CD4-positive, alpha-beta T cell (primary cell): Measurements from ENCODE around the gene DCAF15. TPM values are rescaled to one million over a fixed set of nuclear protein-coding genes. Genes with fewer than 3 reads are reported as not detected.
A peak's percentile ranks its signal among the peaks of the same experiment; 100 is the strongest.

Experiments
- ATAC-seq: fragments of 200-7000 bp; cut with Tn5 transposase; one replicate; pipeline ENCODE4 v1.10.0; 2022; ENCODE audit warnings: mild to moderate bottlenecking; ENCODE audit not compliant: poor library complexity
- CTCF ChIA-PET: fragments of 350-600 bp; sonication (Branson Sonifier 250); formaldehyde crosslinking; loops from one replicate; lab custom pipeline; 2021; ENCODE audit warnings: antibody characterized with exemption, inconsistent platforms; lab: Charles Lee
- POLR2A ChIA-PET: fragments of 350-600 bp; sonication (Branson Sonifier 250); formaldehyde crosslinking; loops from one replicate; lab custom pipeline; 2021; ENCODE audit warnings: antibody characterized with exemption, inconsistent platforms; lab: Charles Lee
- DNase-seq, 14 experiments: peaks; one replicate each; pipeline ENCODE4 v3.0.0-alpha.2; 2013 to 2020; ENCODE audit warnings: mixed read lengths in 2 of 14
- H3K27ac ChIP-seq, 2 donors: one replicate each; pipeline versions ENCODE4 v1.5.1 to v1.7.0; 2013; ENCODE audit warnings: low read length in 2 of 2, low read depth in 1 of 2, mild to moderate bottlenecking in 1 of 2
- H3K27me3 ChIP-seq, 2 experiments: 1 replicate in 1 of 2; 2 replicates in 1 of 2; pipeline versions ENCODE4 v1.6.1 to v1.7.0; 2013; ENCODE audit warnings: low read length in 2 of 2, control low read depth in 1 of 2, mild to moderate bottlenecking in 1 of 2, moderate library complexity in 1 of 2; ENCODE audit not compliant: insufficient read depth in 2 of 2, control insufficient read depth in 1 of 2
- H3K36me3 ChIP-seq: one replicate; pipeline ENCODE4 v1.6.1; 2013; ENCODE audit warnings: low read length, control low read depth; ENCODE audit not compliant: insufficient read depth
- H3K4me1 ChIP-seq: one replicate; pipeline ENCODE4 v1.6.1; 2013; ENCODE audit warnings: low read length, control low read depth; ENCODE audit not compliant: insufficient read depth
- H3K4me3 ChIP-seq: one replicate; pipeline ENCODE4 v1.5.1; 2013; ENCODE audit warnings: mild to moderate bottlenecking, low read length, moderate library complexity
- H3K9me3 ChIP-seq, 2 experiments: 1 replicate in 1 of 2; 2 replicates in 1 of 2; pipeline versions ENCODE4 v1.6.1 to v1.7.0; 2013; ENCODE audit warnings: low read length in 2 of 2, mild to moderate bottlenecking in 2 of 2, control low read depth in 1 of 2, moderate library complexity in 1 of 2; ENCODE audit not compliant: control insufficient read depth in 1 of 2, insufficient read depth in 1 of 2
- H3K27ac Mint-ChIP-seq: one replicate; pipeline ENCODE4 v1.8.0; 2020; ENCODE audit warnings: mixed read lengths
- H3K27me3 Mint-ChIP-seq: one replicate; pipeline ENCODE4 v1.8.0; 2021; ENCODE audit warnings: mixed read lengths
- H3K36me3 Mint-ChIP-seq: one replicate; pipeline ENCODE4 v1.8.0; 2021; ENCODE audit warnings: low read depth, mixed read lengths
- H3K4me1 Mint-ChIP-seq: one replicate; pipeline ENCODE4 v1.8.0; 2021; ENCODE audit warnings: low read depth, mixed read lengths
- H3K4me3 Mint-ChIP-seq: one replicate; pipeline ENCODE4 v1.8.0; 2020; ENCODE audit warnings: mild to moderate bottlenecking, mixed read lengths
- H3K9me3 Mint-ChIP-seq: one replicate; pipeline ENCODE4 v1.8.0; 2020; ENCODE audit warnings: mixed read lengths
- intact Hi-C, 2 experiments: fragments of 100-400 bp; cut with DNase I in 1 of 2; cut with micrococcal nuclease in 1 of 2; formaldehyde crosslinking; loops; one replicate each; pipeline versions ENCODE4 v1.15.1 to v1.9.0; 2023 to 2025; cut with DNase I, micrococcal nuclease
- total RNA-seq, 174 experiments: library from RNA in 2 of 174; stranded (reverse) in 2 of 174; gene quantifications; one replicate each; pipeline ENCODE4 v1.2.3 and lab custom pipeline; 2021 to 2026
- TF ChIP-seq, protein P1 (sequence below): fragments of 200-600 bp; IDR thresholded peaks from one replicate; pipeline ENCODE4 v1.8.0; 2022; ENCODE audit warnings: antibody characterized with exemption, mild to moderate bottlenecking

The DCAF15 gene
- total RNA-seq, 2 experiments from 2014 or later, result 84.9 to 85.0 TPM

DNA sequence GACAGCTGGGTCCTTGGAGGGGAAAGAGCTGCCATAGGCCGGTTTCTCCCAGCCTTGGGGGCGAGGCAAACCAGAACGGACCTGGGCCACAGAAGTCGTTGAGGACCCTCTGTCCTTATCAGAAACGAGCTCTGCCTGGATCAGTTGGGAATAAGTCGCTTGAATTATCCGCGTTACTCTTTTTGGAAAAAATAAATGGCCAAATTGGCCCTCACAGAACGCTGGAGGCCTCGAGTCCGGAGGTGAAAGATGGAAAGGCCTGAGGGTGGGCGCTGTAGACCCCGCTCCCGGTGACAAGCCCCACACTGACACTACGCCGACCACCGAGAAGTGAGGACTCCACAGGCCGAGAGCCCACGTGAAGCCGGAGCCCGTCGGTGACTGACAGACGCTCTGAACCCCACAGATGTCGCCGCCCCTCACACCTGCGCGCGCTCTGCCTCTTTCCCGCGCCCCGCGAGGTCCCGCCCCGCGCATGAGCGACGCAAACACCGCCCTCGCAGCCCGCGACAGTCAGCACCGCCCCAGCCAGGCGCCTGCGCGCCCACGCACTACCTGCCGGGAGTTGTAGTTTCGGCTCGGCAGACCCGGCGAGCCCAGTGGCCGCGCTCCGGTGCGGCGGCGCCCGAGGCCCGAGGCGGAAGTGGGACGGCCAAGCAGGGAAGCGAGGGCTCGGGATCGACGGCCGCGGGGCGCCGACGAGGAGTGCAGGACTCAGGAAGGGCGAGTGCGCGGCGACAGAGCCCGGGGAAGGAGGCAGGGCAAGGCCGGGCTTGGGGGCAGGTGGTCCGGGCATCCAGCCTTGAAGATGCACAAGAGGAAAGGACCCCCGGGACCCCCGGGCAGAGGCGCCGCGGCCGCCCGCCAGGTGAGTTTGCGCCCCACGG is 46.4 kb upstream of the DCAF15 start, which contains the start of the genes BRME1 and CC2D1A:
BRME1 (minus strand) TSS at position 484 of the 887 bp plus-strand sequence. CDS start 1,225 bp downstream, outside the sequence.
CC2D1A (plus strand) TSS at position 568 of the 887 bp plus-strand sequence; CDS start at position 809, 241 bp downstream.
- Histone ChIP-seq H3K4me3 (peak within 1 kb of the TSS; percentile 77), H3K9me3 (no peaks in the 10 kb centered on the region), H3K4me1 (peaks cover 24% of the 10 kb centered on the region), H3K27me3 (no peaks in the 10 kb centered on the region), H3K27ac (peak within 1 kb of the TSS in 1 of 2 donors; percentile 49), H3K36me3 (peaks cover 5% of the 10 kb centered on the region)
- peaks cover 13% of the 10 kb centered on the region for H3K4me1 Mint-ChIP-seq
- POLR2A ChIA-PET, result interaction anchor here (1.2 to 2.7 kb wide), 2 partner anchors 46 to 126 kb away, joined by 4 to 9 read pairs; partner anchors contain the start of genes DCAF15 and IL27RA
- CTCF ChIA-PET, result no interaction called here
- no peaks in the 10 kb centered on the region for H3K9me3 Mint-ChIP-seq
- H3K27me3 Mint-ChIP-seq, result no peaks in the 10 kb centered on the region
- H3K36me3 Mint-ChIP-seq, result peaks cover 6% of the 10 kb centered on the region
- peak within 1 kb of the TSS; percentile 92 for H3K4me3 Mint-ChIP-seq
- intact Hi-C loops, result loop anchor here in 1 of 2 experiments (1.0 to 5.0 kb wide), 4 partner anchors 25 to 786 kb away; partner anchors contain the start of genes DCAF15, RFX1 and ZNF333
- H3K27ac Mint-ChIP-seq, result peak within 1 kb of the TSS; percentile 66
- DNase-seq (peak; percentile 88 to 96 (median 92)), ATAC-seq (peak; percentile 99)
- TF ChIP-seq, protein P1, sequence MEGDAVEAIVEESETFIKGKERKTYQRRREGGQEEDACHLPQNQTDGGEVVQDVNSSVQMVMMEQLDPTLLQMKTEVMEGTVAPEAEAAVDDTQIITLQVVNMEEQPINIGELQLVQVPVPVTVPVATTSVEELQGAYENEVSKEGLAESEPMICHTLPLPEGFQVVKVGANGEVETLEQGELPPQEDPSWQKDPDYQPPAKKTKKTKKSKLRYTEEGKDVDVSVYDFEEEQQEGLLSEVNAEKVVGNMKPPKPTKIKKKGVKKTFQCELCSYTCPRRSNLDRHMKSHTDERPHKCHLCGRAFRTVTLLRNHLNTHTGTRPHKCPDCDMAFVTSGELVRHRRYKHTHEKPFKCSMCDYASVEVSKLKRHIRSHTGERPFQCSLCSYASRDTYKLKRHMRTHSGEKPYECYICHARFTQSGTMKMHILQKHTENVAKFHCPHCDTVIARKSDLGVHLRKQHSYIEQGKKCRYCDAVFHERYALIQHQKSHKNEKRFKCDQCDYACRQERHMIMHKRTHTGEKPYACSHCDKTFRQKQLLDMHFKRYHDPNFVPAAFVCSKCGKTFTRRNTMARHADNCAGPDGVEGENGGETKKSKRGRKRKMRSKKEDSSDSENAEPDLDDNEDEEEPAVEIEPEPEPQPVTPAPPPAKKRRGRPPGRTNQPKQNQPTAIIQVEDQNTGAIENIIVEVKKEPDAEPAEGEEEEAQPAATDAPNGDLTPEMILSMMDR, result no peak

DNA sequence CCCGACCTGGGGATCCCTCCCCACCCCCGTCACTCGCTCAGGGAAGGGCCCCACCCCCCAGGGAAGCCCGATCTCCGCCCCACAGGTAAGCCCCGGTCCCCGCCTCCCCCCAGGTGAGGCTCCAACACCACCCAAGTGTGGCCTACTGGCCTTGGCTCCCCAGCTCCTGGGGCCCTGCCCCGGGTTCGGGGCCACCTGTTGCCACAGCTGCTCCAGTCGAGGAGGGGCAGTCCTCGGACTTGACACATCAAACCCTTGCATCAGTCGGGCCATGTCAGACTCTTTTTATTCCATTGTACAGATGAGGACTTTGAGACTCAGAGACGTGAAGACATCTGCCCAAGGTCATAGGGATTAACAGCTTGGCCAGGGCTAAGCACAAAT is 45.8 kb upstream of the DCAF15 start:
- Histone ChIP-seq H3K4me3 (peak overlapping the region; percentile 77), H3K27me3 (no peaks in the 10 kb centered on the region), H3K27ac (no peak overlapping the region), H3K9me3 (no peaks in the 10 kb centered on the region), H3K36me3 (peaks cover 9% of the 10 kb centered on the region), H3K4me1 (peaks cover 24% of the 10 kb centered on the region)
- peak; percentile 50 for ATAC-seq
- Mint-ChIP-seq H3K9me3 (no peaks in the 10 kb centered on the region), H3K36me3 (peaks cover 12% of the 10 kb centered on the region), H3K27ac (peak overlapping the region; percentile 28), H3K4me1 (peaks cover 13% of the 10 kb centered on the region), H3K4me3 (peak overlapping the region; percentile 83), H3K27me3 (no peaks in the 10 kb centered on the region)
- DNase-seq, result peak in 11 of 14 experiments; percentile 13 to 64 (median 33)
- intact Hi-C loops, result loop anchor here in 1 of 2 experiments (1.0 to 5.0 kb wide), 4 partner anchors 26 to 786 kb away; partner anchors contain the start of genes DCAF15, RFX1 and ZNF333
- ChIA-PET POLR2A (interaction anchor here (0.8 to 2.7 kb wide), 5 partner anchors 10 to 125 kb away, joined by 4 to 9 read pairs (median 4); partner anchors contain the start of genes DCAF15, IL27RA and RFX1), CTCF (interaction anchor here (0.7 kb wide), 1 partner anchor 442 kb away, joined by 3 read pairs; no protein-coding TSS in a partner anchor)
- TF ChIP-seq, protein P1, result no peak

DNA sequence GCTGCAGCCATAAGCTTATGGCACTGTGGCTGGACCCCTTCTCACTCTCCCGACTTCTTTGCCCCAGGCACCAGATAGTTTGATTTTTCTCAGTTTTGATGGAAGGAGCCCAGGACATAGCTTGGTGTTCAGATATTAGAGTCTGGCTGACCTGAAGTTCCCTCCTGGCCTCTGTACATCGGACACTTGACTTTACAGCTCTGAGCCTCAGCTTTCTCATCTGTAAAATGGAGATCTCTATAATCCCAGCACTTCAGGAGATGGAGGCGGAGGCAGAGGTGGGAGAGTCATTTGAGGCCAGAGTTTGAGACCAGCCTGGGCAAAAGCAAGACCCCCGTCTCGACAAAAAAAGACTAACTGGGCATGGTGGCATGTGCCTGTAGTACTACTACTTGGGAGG is 45.4 kb upstream of the DCAF15 start:
- POLR2A ChIA-PET, result interaction anchor here (0.8 to 2.7 kb wide), 5 partner anchors 10 to 125 kb away, joined by 4 to 9 read pairs (median 4); partner anchors contain the start of genes DCAF15, IL27RA and RFX1

More for the DNA sequence above, 45.4 kb upstream of the DCAF15 start:
- ATAC-seq (no peak), DNase-seq (no peak)
- H3K27me3 Mint-ChIP-seq, result no peaks in the 10 kb centered on the region
- peak overlapping the region; percentile 28 for H3K27ac Mint-ChIP-seq
- intact Hi-C loops, result loop anchor here in 1 of 2 experiments (1.0 to 5.0 kb wide), 4 partner anchors 26 to 785 kb away; partner anchors contain the start of genes DCAF15, RFX1 and ZNF333
- no peak overlapping the region for H3K27ac ChIP-seq
- no peaks in the 10 kb centered on the region for H3K9me3 ChIP-seq
- peaks cover 9% of the 10 kb centered on the region for H3K36me3 ChIP-seq
- peaks cover 13% of the 10 kb centered on the region for H3K4me1 Mint-ChIP-seq
- no peaks in the 10 kb centered on the region for H3K9me3 Mint-ChIP-seq
- TF ChIP-seq, protein P1, result no peak
- peaks cover 24% of the 10 kb centered on the region for H3K4me1 ChIP-seq
- peak overlapping the region; percentile 77 for H3K4me3 ChIP-seq
- H3K4me3 Mint-ChIP-seq, result peak overlapping the region; percentile 83
- CTCF ChIA-PET, result interaction anchor here (0.7 kb wide), 1 partner anchor 441 kb away, joined by 3 read pairs; no protein-coding TSS in a partner anchor
- no peaks in the 10 kb centered on the region for H3K27me3 ChIP-seq
- peaks cover 14% of the 10 kb centered on the region for H3K36me3 Mint-ChIP-seq
